GM12875 (cell line): Measurements from ENCODE around the gene MYO3B.
"Not testable (repeated sequence)": the region's sequence is repeated elsewhere in the genome, so short reads cannot be mapped to it uniquely, and the experiment has no call there.

Experiments
- H3K4me3 ChIP-seq: one replicate; pipeline ENCODE4 v1.5.1; 2011; ENCODE audit warnings: low read depth, low read length, control low read depth
- CTCF ChIP-seq: IDR thresholded peaks from 2 replicates; pipeline ENCODE4 v1.5.1; 2011; ENCODE audit warnings: low read depth, mild to moderate bottlenecking, control low read depth, inconsistent platforms, low read length, moderate library complexity, borderline replicate concordance; ENCODE audit not compliant: insufficient read depth

MYO3B gene

GRCh38 chr2:170208967-170209366 lies 31.0 kb downstream of the MYO3B start:
- no peak for TF ChIP-seq CTCF
- H3K4me3 ChIP-seq: no peak overlapping the region

GRCh38 chr2:170212625-170213280 lies 34.8 kb downstream of the MYO3B start:
- TF ChIP-seq CTCF: no peak
- H3K4me3 ChIP-seq: no peak overlapping the region

GRCh38 chr2:170213281-170213625 lies 35.3 kb downstream of the MYO3B start:
- not testable (repeated sequence) for H3K4me3 ChIP-seq

- TF ChIP-seq CTCF: no peak
- H3K4me3 ChIP-seq: no peak overlapping the region
These were observed 35.7 kb downstream of the MYO3B start for GRCh38 chr2:170213651-170214050.

- H3K4me3 ChIP-seq: no peak overlapping the region
- no peak for TF ChIP-seq CTCF
These were observed 36.5 kb downstream of the MYO3B start for GRCh38 chr2:170214309-170214948.

GRCh38 chr2:170215021-170215420 lies 37.1 kb downstream of the MYO3B start:
- no peak for TF ChIP-seq CTCF
- H3K4me3 ChIP-seq: no peak overlapping the region

GRCh38 chr2:170216428-170216827 lies 38.5 kb downstream of the MYO3B start:
- no peak for TF ChIP-seq CTCF
- no peak overlapping the region for H3K4me3 ChIP-seq
